ENCODE results near the gene ZNF354C.

The ZNF354C gene

GRCh38 chr5:179127136-179128040 lies 67.2 kb downstream of the ZNF354C start:
- no peak for DNase-seq (ENCODE audit: low read depth in 2 of 2)

- no peak for DNase-seq (ENCODE audit: low read depth in 2 of 2)
Observed at GRCh38 chr5:179128041-179128365, 67.8 kb downstream of the ZNF354C start.

GRCh38 chr5:179128976-179129375 lies 68.8 kb downstream of the ZNF354C start:
- no peak for DNase-seq (ENCODE audit: low read depth in 2 of 2)

- no peak for DNase-seq (ENCODE audit: low read depth in 2 of 2)
Observed at GRCh38 chr5:179129607-179130071, 69.5 kb downstream of the ZNF354C start.

GRCh38 chr5:179130101-179130681 lies 70.0 kb downstream of the ZNF354C start:
- no peak for DNase-seq (ENCODE audit: low read depth in 2 of 2)

GRCh38 chr5:179131321-179131835 lies 71.2 kb downstream of the ZNF354C start:
- no peak for DNase-seq (ENCODE audit: low read depth in 2 of 2)

- DNase-seq (ENCODE audit: low read depth in 2 of 2), result no peak
Observed at GRCh38 chr5:179131886-179132585, 71.9 kb downstream of the ZNF354C start.

- DNase-seq (ENCODE audit: low read depth in 2 of 2), result no peak
Observed at GRCh38 chr5:179132586-179133355, 72.6 kb downstream of the ZNF354C start.

Data from stimulated activated CD8-positive, alpha-beta memory T cell treated with anti-CD3 and anti-CD28 coated beads, Interleukin-7, amount 100 ng/mL, for 4 hours (primary cell).